GM18909 (cell line): ENCODE results near the gene STIM2.
"Not testable (repeated sequence)": the region's sequence is repeated elsewhere in the genome, so short reads cannot be mapped to it uniquely, and the experiment has no call there.

Source experiments
- ATAC-seq: cut with Tn5 transposase; IDR thresholded peaks from one replicate; pipeline ENCODE4 v1.9.1; 2021; ENCODE audit warnings: mild to moderate bottlenecking; ENCODE audit not compliant: unreplicated experiment, poor library complexity

The STIM2 gene

DNA sequence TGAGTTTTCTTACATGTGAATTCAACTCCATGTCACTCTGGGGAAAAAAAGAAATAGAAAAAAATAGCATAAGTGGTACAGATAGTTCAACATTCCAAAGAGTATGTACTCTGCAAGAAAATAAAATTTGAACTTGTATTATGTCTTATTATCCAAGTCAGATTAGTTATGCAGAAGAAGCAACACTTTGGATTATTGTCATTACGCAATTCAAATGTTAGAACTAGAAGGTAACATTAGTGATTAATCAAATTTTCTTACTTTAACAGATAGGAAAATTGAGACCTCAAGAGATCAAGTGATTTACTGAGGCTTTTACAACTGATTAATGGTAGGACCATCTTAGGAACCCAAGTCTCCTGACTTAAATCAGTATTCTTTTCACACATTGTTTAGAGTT lies 159.1 kb downstream of the STIM2 start:
- no peak for ATAC-seq

DNA sequence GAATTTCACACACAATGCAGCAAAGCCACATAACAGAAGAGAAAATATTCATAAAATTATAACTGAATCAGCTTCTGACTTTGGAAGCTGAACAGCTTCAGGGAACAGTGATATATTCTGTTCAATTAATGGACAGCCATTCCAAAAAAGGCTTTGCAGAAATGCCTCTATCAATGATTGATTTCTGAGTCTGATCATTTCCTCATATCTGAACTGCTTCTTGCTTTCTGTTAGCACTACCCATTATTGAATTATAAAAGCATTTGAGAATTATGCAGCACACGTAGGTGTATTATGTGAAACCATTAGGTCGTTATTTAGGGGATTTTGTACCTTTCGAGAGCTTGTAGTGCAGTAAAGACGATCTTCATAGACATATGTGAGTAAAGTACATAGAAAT lies 159.6 kb downstream of the STIM2 start:
- peak; percentile 64 for ATAC-seq

GRCh38 chr4:27020603-27021002 lies 160.0 kb downstream of the STIM2 start:
- no peak for ATAC-seq

DNA sequence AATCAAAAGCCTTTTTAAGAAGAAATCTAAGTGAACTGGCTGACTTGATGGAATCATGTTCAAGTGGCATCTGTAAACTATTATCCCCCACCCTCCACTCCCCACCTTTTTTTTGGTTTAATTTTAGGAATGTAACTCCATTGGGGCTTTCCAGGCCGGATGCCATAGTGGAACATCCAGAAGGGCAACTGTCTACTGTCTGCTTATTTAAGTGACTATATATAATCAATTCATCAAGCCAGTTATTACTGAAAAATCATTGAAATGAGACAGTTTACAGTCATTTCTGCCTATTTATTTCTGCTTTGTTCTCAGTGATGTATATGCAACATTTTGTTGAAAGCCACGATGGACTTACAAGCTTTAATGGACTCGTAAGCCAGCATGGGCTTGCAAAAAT lies 162.3 kb downstream of the STIM2 start:
- ATAC-seq, result no peak

DNA sequence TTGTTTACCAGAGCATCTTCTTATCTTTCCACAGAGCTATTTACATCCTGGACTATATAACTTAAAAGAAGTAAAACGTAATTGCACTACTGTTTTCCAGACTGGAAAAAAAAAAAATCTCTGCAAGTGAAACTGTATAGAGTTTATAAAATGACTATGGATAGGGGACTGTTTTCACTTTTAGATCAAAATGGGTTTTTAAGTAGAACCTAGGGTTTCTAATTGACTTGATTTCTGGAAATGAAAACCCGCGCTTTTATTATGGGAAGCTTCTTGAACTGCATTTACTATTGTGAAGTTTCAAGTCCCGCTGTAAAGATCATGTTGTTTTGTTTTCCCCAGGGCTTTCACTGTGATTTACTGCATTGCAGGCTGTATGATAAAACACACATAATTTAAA lies 162.7 kb downstream of the STIM2 start:
- ATAC-seq, result no peak

GRCh38 chr4:27024805-27025204 lies 164.2 kb downstream of the STIM2 start:
- no peak for ATAC-seq

- ATAC-seq, result no peak
Observed at GRCh38 chr4:27027428-27027827, 166.8 kb downstream of the STIM2 start.

DNA sequence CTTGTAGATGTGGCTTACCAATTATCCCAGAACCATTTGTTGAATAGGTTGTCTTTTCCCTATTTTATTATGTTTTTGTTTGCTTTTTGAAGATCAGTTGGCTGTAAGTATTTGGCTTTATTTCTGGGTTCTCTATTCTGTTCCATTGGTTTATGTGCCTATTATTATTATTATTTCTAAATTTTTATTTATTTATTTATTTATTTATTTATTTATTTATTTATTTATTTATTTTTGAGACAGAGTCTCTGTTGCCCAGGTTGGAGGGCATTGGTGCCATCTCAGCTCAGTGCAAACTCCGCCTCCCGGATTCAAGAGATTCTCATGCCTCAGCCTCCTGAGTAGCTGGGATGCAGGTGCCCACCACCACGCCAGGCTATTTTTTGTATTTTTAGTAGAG lies 174.5 kb downstream of the STIM2 start:
- not testable (repeated sequence) for ATAC-seq

- ATAC-seq, result no peak
Observed at GRCh38 chr4:27040356-27040755, 179.7 kb downstream of the STIM2 start.

GRCh38 chr4:27042411-27042810 lies 181.8 kb downstream of the STIM2 start:
- no peak for ATAC-seq

GRCh38 chr4:27043200-27043599 lies 182.6 kb downstream of the STIM2 start:
- ATAC-seq, result no peak

DNA sequence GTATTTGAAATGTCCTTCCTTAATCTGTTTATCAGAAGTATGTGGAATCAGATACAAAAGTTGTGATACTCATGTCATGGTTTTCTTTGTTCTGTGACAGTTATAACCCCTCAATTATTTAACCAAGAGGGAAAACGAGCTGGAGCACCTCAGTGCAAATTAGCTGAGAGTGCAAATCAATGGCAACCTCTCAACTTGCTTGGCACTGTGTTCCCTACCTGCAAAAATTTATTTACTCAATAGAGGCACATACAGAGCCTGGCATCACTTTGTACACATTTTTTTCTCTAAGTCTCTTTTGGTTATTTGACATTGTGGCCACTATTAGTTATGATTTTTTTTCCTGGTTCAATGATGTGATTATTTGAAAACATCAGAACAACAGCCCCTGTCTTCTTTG lies 186.2 kb downstream of the STIM2 start:
- ATAC-seq, result no peak

GRCh38 chr4:27048429-27049238 lies 188.0 kb downstream of the STIM2 start:
- ATAC-seq, result no peak

GRCh38 chr4:27049239-27049829 lies 188.7 kb downstream of the STIM2 start:
- no peak for ATAC-seq

GRCh38 chr4:27050731-27051130 lies 190.1 kb downstream of the STIM2 start:
- ATAC-seq, result no peak

DNA sequence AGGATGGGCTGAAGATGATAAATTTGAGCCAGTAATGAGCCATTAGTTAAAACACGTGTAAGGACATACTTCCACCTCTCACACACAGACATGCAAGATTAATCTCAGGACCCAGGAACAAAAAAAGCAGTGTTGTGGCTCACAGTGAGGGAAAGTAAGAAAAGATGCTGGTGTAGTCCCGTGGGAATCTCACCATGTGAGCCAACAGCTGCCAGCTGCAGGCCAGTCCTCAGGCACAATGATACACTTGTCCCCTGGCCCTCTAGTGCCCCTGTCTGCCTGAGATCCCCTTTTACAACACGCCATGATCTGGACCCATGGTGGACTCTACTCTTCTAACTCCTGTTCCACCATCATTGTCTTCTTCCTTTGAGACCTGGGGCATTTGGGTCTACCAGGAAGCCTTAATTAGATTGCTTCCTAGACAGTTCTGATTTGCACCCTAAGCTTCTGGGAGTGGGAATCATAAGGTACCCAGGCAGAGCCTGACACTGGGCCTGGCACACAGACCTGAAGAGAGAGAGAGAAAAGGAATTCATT lies 194.7 kb downstream of the STIM2 start:
- no peak for ATAC-seq

- ATAC-seq, result no peak
Observed at GRCh38 chr4:27056281-27056680, 195.6 kb downstream of the STIM2 start.

DNA sequence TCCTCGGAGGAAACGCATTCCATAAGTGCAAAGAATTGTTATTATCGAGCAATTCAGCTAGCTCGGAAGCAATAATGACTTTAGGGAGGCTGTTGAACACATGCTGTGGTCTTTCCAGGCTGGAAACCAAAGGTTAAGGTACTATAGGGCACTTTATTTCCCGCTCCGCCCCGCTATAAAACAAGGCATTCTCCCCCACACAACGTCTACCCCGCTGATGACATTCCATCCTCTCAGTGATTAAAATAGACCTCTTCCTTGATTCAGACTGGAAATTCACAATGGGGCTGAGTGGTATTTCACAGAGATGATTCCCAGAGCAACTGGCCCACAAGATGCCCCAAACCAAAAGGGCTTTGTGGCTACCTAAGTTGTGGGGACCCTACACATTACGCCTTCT lies 196.4 kb downstream of the STIM2 start:
- no peak for ATAC-seq

DNA sequence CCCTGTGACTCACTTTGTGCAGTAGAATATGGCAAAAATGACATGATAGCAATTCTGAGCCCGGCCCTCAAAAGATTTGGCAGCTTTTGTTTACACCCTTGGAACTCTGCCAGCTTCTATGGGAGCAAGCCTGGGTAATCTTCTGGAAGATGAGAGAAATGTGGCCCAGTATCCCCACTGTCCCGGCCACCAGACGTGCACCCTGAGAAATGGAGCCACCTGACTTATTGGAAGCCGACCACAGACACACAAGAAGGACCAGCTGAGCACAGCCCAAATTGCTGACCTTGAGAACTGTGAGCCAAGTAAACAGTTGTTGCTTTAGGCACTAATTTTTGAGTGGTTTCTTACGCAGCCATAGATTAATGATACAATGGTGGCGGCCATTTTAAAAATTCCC lies 197.0 kb downstream of the STIM2 start:
- ATAC-seq, result no peak

- no peak for ATAC-seq
Observed at GRCh38 chr4:27058819-27059406, 198.3 kb downstream of the STIM2 start.

- ATAC-seq, result no peak
Observed at GRCh38 chr4:27059446-27059845, 198.8 kb downstream of the STIM2 start.
